Mesenchymal stem cell (in vitro differentiated cells and primary cell): ENCODE measurements around the gene ERG.
A peak's percentile ranks its signal among the peaks of the same experiment; 100 is the strongest.

Source experiments
- DNase-seq: peaks from one replicate; pipeline ENCODE4 v3.0.0-alpha.2; 2013
- H2AFZ ChIP-seq: one replicate; pipeline ENCODE4 v1.6.1; 2013; ENCODE audit warnings: low read depth, mild to moderate bottlenecking, control low read depth, inconsistent platforms, low read length, moderate library complexity
- H2AK5ac ChIP-seq: 2 replicates; pipeline ENCODE4 v1.6.1; 2013; ENCODE audit warnings: low read length, moderate library complexity, mild to moderate bottlenecking, inconsistent platforms; ENCODE audit not compliant: severe bottlenecking
- H2BK120ac ChIP-seq: one replicate; pipeline ENCODE4 v1.6.1; 2013; ENCODE audit warnings: low read depth, mild to moderate bottlenecking, inconsistent platforms, low read length, moderate library complexity
- H2BK12ac ChIP-seq, 2 experiments: one replicate each; pipeline ENCODE4 v1.6.1; 2013; ENCODE audit warnings: inconsistent platforms in 2 of 2, low read length in 2 of 2, mild to moderate bottlenecking in 2 of 2, moderate library complexity in 2 of 2, control low read depth in 1 of 2
- H2BK15ac ChIP-seq: one replicate; pipeline ENCODE4 v1.6.1; 2013; ENCODE audit warnings: mild to moderate bottlenecking, low read depth, inconsistent platforms; ENCODE audit not compliant: poor library complexity, severe bottlenecking
- H2BK5ac ChIP-seq: 2 replicates; pipeline ENCODE4 v1.6.1; 2013; ENCODE audit warnings: low read depth, mild to moderate bottlenecking, low read length, control low read depth, inconsistent platforms; ENCODE audit not compliant: poor library complexity, severe bottlenecking
- H3K14ac ChIP-seq, 2 experiments: one replicate each; pipeline ENCODE4 v1.6.1; 2013; ENCODE audit warnings: inconsistent platforms in 2 of 2, low read length in 2 of 2, control low read depth in 1 of 2, mild to moderate bottlenecking in 1 of 2, moderate library complexity in 1 of 2
- H3K18ac ChIP-seq, 2 experiments: one replicate each; pipeline ENCODE4 v1.6.1; 2013; ENCODE audit warnings: inconsistent platforms in 2 of 2, low read length in 2 of 2, control low read depth in 1 of 2, low read depth in 1 of 2, mild to moderate bottlenecking in 1 of 2
- H3K23ac ChIP-seq, 2 experiments: one replicate each; pipeline ENCODE4 v1.6.1; 2013; ENCODE audit warnings: inconsistent platforms in 2 of 2, low read length in 2 of 2, mild to moderate bottlenecking in 2 of 2, moderate library complexity in 2 of 2, control low read depth in 1 of 2
- H3K27ac ChIP-seq: 2 replicates; pipeline ENCODE4 v1.5.1; 2013; ENCODE audit warnings: mild to moderate bottlenecking, moderate library complexity, low read length, control low read depth, inconsistent platforms; ENCODE audit not compliant: poor library complexity, severe bottlenecking
- H3K27me3 ChIP-seq, 2 experiments: 2 replicates each; pipeline versions ENCODE4 v1.6.1 to v1.7.0; 2013; ENCODE audit warnings: low read length in 2 of 2, mild to moderate bottlenecking in 2 of 2, moderate library complexity in 2 of 2, control low read depth in 1 of 2, inconsistent platforms in 1 of 2; ENCODE audit not compliant: control insufficient read depth in 1 of 2, insufficient read depth in 1 of 2
- H3K36me3 ChIP-seq, 2 experiments: 2 replicates each; pipeline versions ENCODE4 v1.6.1 to v1.7.0; 2013; ENCODE audit warnings: low read length in 2 of 2, control low read depth in 1 of 2, inconsistent platforms in 1 of 2, low read depth in 1 of 2, mild to moderate bottlenecking in 1 of 2; ENCODE audit not compliant: insufficient read depth in 2 of 2, control insufficient read depth in 1 of 2
- H3K4ac ChIP-seq, 2 experiments: one replicate each; pipeline ENCODE4 v1.6.1; 2013; ENCODE audit warnings: inconsistent platforms in 2 of 2, low read length in 2 of 2, mild to moderate bottlenecking in 2 of 2, moderate library complexity in 2 of 2, control low read depth in 1 of 2, low read depth in 1 of 2
- H3K4me1 ChIP-seq: 2 replicates; pipeline ENCODE4 v1.6.1; 2013; ENCODE audit warnings: low read depth, low read length, control low read depth; ENCODE audit not compliant: control insufficient read depth, insufficient read depth
- H3K4me2 ChIP-seq: 2 replicates; pipeline ENCODE4 v1.6.1; 2013; ENCODE audit warnings: low read length, mild to moderate bottlenecking, inconsistent platforms; ENCODE audit not compliant: poor library complexity, severe bottlenecking
- H3K4me3 ChIP-seq, 2 experiments: 2 replicates each; pipeline versions ENCODE4 v1.5.1 to v1.7.0; 2013; ENCODE audit warnings: low read length in 2 of 2, mild to moderate bottlenecking in 2 of 2, control low read depth in 1 of 2, low read depth in 1 of 2; ENCODE audit not compliant: insufficient read depth in 1 of 2
- H3K79me1 ChIP-seq: replicated peaks from 2 replicates; pipeline ENCODE4 v1.6.1; 2013; ENCODE audit warnings: mild to moderate bottlenecking, control low read depth, low read length, inconsistent platforms; ENCODE audit not compliant: poor library complexity, severe bottlenecking
- H3K9ac ChIP-seq: 2 replicates; pipeline ENCODE4 v1.7.0; 2013; ENCODE audit warnings: mild to moderate bottlenecking, low read length, moderate library complexity
- H3K9me3 ChIP-seq: 2 replicates; pipeline ENCODE4 v1.7.0; 2013; ENCODE audit warnings: mild to moderate bottlenecking, low read length; ENCODE audit not compliant: control insufficient read depth
- H4K8ac ChIP-seq: one replicate; pipeline ENCODE4 v1.6.1; 2013; ENCODE audit warnings: inconsistent platforms, mild to moderate bottlenecking, low read length, moderate library complexity
- H4K91ac ChIP-seq: one replicate; pipeline ENCODE4 v1.6.1; 2013; ENCODE audit warnings: mild to moderate bottlenecking, low read length, inconsistent platforms
- WGBS: methylation state at CpG from one replicate; pipeline ENCODE4 v1.1.7; 2013; ENCODE audit warnings: mixed read lengths; 5-methylcytosine and 5-hydroxymethylcytosine counted together

The ERG gene

GRCh38 chr21:38380481-38381137 lies 117.7 kb downstream of the ERG start:
- Histone ChIP-seq H3K4me2 (no peak overlapping the region), H3K4me3 (no peak overlapping the region), H3K4me1 (peaks cover 6% of the 10 kb centered on the region), H3K18ac (no peak overlapping the region), H3K4ac (no peak overlapping the region), H2BK120ac (no peak overlapping the region), H2BK15ac (no peak overlapping the region), H3K23ac (no peak overlapping the region), H3K9me3 (no peaks in the 10 kb centered on the region), H2AK5ac (no peak overlapping the region), H3K27ac (no peak overlapping the region), H4K91ac (no peak overlapping the region), H3K9ac (no peak overlapping the region), H3K14ac (no peak overlapping the region), H2BK5ac (no peak overlapping the region), H4K8ac (no peak overlapping the region), H3K79me1 (no peaks in the 10 kb centered on the region), H2BK12ac (no peak overlapping the region), H3K36me3 (peaks cover 0 to 3% of the 10 kb centered on the region in 2 experiments), H3K27me3 (no peaks in the 10 kb centered on the region), H2AFZ (no peak overlapping the region)
- WGBS = 77% methylated on average over 5 of the region's 5 CpGs
- DNase-seq = peak; percentile 28

- H3K4me2 ChIP-seq = no peak overlapping the region
- H3K23ac ChIP-seq = no peak overlapping the region
- no peaks in the 10 kb centered on the region for H3K9me3 ChIP-seq
Measured at GRCh38 chr21:38379147-38379546, 119.1 kb downstream of the ERG start.

GRCh38 chr21:38377165-38378088 lies 120.8 kb downstream of the ERG start:
- Histone ChIP-seq H3K27me3 (no peaks in the 10 kb centered on the region), H2AK5ac (no peak overlapping the region), H4K91ac (no peak overlapping the region), H3K14ac (no peak overlapping the region), H4K8ac (no peak overlapping the region), H2BK15ac (no peak overlapping the region), H3K4me1 (peaks cover 1% of the 10 kb centered on the region), H3K23ac (no peak overlapping the region), H3K4ac (no peak overlapping the region), H2BK120ac (no peak overlapping the region), H3K9me3 (no peaks in the 10 kb centered on the region), H3K9ac (no peak overlapping the region), H3K4me2 (no peak overlapping the region), H3K36me3 (peaks cover 0 to 3% of the 10 kb centered on the region in 2 experiments), H2BK12ac (no peak overlapping the region), H3K27ac (no peak overlapping the region), H3K18ac (no peak overlapping the region), H3K4me3 (no peak overlapping the region), H2BK5ac (no peak overlapping the region), H3K79me1 (no peaks in the 10 kb centered on the region), H2AFZ (no peak overlapping the region)
- DNase-seq = no peak
- WGBS = 91% methylated on average over 4 of the region's 5 CpGs

More at GRCh38 chr21:38379147-38379546, 119.1 kb downstream of the ERG start:
- Histone ChIP-seq H2AFZ (no peak overlapping the region), H3K27ac (no peak overlapping the region), H3K4me3 (no peak overlapping the region), H3K14ac (no peak overlapping the region), H4K8ac (no peak overlapping the region), H2BK15ac (no peak overlapping the region), H3K4ac (no peak overlapping the region), H3K18ac (no peak overlapping the region), H2BK120ac (no peak overlapping the region), H3K36me3 (peaks cover 0 to 3% of the 10 kb centered on the region in 2 experiments), H2AK5ac (no peak overlapping the region), H3K27me3 (no peaks in the 10 kb centered on the region), H3K4me1 (peaks cover 6% of the 10 kb centered on the region), H3K9ac (no peak overlapping the region), H4K91ac (no peak overlapping the region), H2BK12ac (no peak overlapping the region), H3K79me1 (no peaks in the 10 kb centered on the region), H2BK5ac (no peak overlapping the region)
- DNase-seq = no peak
- WGBS = 74% methylated on average over 3 of the region's 3 CpGs

- Histone ChIP-seq H2AK5ac (no peak overlapping the region), H3K14ac (no peak overlapping the region), H3K9ac (no peak overlapping the region), H3K79me1 (no peaks in the 10 kb centered on the region), H2AFZ (no peak overlapping the region), H3K23ac (no peak overlapping the region), H3K4me1 (peaks cover 1% of the 10 kb centered on the region), H4K91ac (no peak overlapping the region), H3K4me3 (no peak overlapping the region), H3K27ac (no peak overlapping the region), H3K27me3 (no peaks in the 10 kb centered on the region), H3K4me2 (no peak overlapping the region), H3K4ac (no peak overlapping the region), H3K9me3 (peaks cover 2% of the 10 kb centered on the region), H2BK5ac (no peak overlapping the region), H3K36me3 (peaks cover 0 to 3% of the 10 kb centered on the region in 2 experiments), H2BK15ac (no peak overlapping the region), H3K18ac (no peak overlapping the region), H4K8ac (no peak overlapping the region), H2BK12ac (no peak overlapping the region), H2BK120ac (no peak overlapping the region)
- WGBS = 91% methylated on average over 11 of the region's 12 CpGs
- no peak for DNase-seq
Measured at GRCh38 chr21:38376693-38377092, 121.6 kb downstream of the ERG start.
